Epithelial cell of esophagus (primary cell): ENCODE results near the gene SYT4.

Source experiments
- DNase-seq: peaks from one replicate; pipeline ENCODE4 v3.0.0; 2010; ENCODE audit warnings: low read depth
- H3K4me3 ChIP-seq: 2 replicates; pipeline ENCODE4 v1.5.1; 2011; ENCODE audit warnings: mild to moderate bottlenecking, low read length, control low read depth
- CTCF ChIP-seq: IDR thresholded peaks from 2 replicates; pipeline ENCODE4 v1.5.1; 2011; ENCODE audit warnings: low read depth, mild to moderate bottlenecking, low read length, control low read depth, inconsistent platforms; ENCODE audit not compliant: insufficient read depth; ENCODE audit errors: missing control alignments

The SYT4 gene

GRCh38 chr18:43271593-43272432 is 5.5 kb downstream of the SYT4 start:
- TF ChIP-seq CTCF, result peak; percentile 83
- no peak overlapping the region for H3K4me3 ChIP-seq
- DNase-seq, result peak; percentile 63

- H3K4me3 ChIP-seq, result no peak overlapping the region
- TF ChIP-seq CTCF, result no peak
- no peak for DNase-seq
Measured at GRCh38 chr18:43267818-43268217, 9.5 kb downstream of the SYT4 start.

- no peak for DNase-seq
- no peak for TF ChIP-seq CTCF
- H3K4me3 ChIP-seq, result no peak overlapping the region
Measured at GRCh38 chr18:43265465-43265864, 11.8 kb downstream of the SYT4 start.

- H3K4me3 ChIP-seq, result no peak overlapping the region
- DNase-seq, result no peak
- TF ChIP-seq CTCF, result no peak
Measured at GRCh38 chr18:43248610-43249249, 28.6 kb downstream of the SYT4 start.

- no peak for DNase-seq
- H3K4me3 ChIP-seq, result no peak overlapping the region
- TF ChIP-seq CTCF, result no peak
Measured at GRCh38 chr18:43247944-43248343, 29.3 kb downstream of the SYT4 start.

- no peak for DNase-seq
- no peak overlapping the region for H3K4me3 ChIP-seq
- no peak for TF ChIP-seq CTCF
Measured at GRCh38 chr18:43238429-43238828, 38.9 kb downstream of the SYT4 start.
